Neural crest cell (in vitro differentiated cells): ENCODE data around the gene PMEPA1. TPM values are rescaled to one million over a fixed set of nuclear protein-coding genes. Genes with fewer than 3 reads are reported as not detected.

Source experiments
- DNase-seq: peaks from one replicate; pipeline ENCODE4 v3.0.0; 2021; ENCODE audit warnings: low read depth, mixed read lengths, low spot score
- H3K27ac Mint-ChIP-seq: one replicate; pipeline ENCODE4 v1.8.0; 2021; ENCODE audit warnings: mild to moderate bottlenecking, mixed read lengths; ENCODE audit not compliant: unreplicated experiment
- H3K27me3 Mint-ChIP-seq: 2 replicates; pipeline ENCODE4 v1.8.0; 2021; ENCODE audit warnings: low read depth, mild to moderate bottlenecking, mixed read lengths
- H3K36me3 Mint-ChIP-seq: 2 replicates; pipeline ENCODE4 v1.8.0; 2021; ENCODE audit warnings: low read depth, mild to moderate bottlenecking, mixed read lengths
- H3K4me1 Mint-ChIP-seq: 2 replicates; pipeline ENCODE4 v1.8.0; 2021; ENCODE audit warnings: mixed read lengths
- H3K4me3 Mint-ChIP-seq: one replicate; pipeline ENCODE4 v1.8.0; 2021; ENCODE audit warnings: mild to moderate bottlenecking, mixed read lengths
- H3K9me3 Mint-ChIP-seq: 2 replicates; pipeline ENCODE4 v1.8.0; 2021; ENCODE audit warnings: mixed read lengths
- total RNA-seq: library from RNA; stranded (reverse); gene quantifications from 2 replicates; pipeline ENCODE4 v1.2.1, GENCODE V29; 2021
- TF ChIP-seq, protein P1 (sequence below): fragments of 200-600 bp; sonication (generic); conservative IDR thresholded peaks from 2 replicates; pipeline ENCODE4 v1.5.0; 2021; ENCODE audit warnings: antibody characterized with exemption, mild to moderate bottlenecking

Gene PMEPA1
- total RNA-seq, 1 donor from 2014 or later = 3.2 TPM

DNA sequence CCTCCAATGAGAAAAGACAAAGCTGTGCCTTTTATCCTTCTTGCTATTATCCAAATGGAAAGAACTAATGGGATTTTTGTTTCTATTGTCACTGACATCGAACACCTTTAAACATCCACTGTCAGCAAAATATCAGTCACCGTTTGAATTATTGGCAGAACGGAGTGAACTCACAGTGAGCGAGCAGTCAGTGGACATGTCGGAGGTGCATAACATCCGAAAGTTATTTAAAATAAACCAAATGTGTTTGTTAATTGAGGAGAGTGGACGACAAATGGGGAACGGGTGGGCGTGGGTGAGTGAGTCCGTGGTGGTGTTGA is 38.8 kb downstream of the PMEPA1 start:
- peaks cover 2% of the 10 kb centered on the region for H3K27me3 Mint-ChIP-seq
- TF ChIP-seq, protein P1, sequence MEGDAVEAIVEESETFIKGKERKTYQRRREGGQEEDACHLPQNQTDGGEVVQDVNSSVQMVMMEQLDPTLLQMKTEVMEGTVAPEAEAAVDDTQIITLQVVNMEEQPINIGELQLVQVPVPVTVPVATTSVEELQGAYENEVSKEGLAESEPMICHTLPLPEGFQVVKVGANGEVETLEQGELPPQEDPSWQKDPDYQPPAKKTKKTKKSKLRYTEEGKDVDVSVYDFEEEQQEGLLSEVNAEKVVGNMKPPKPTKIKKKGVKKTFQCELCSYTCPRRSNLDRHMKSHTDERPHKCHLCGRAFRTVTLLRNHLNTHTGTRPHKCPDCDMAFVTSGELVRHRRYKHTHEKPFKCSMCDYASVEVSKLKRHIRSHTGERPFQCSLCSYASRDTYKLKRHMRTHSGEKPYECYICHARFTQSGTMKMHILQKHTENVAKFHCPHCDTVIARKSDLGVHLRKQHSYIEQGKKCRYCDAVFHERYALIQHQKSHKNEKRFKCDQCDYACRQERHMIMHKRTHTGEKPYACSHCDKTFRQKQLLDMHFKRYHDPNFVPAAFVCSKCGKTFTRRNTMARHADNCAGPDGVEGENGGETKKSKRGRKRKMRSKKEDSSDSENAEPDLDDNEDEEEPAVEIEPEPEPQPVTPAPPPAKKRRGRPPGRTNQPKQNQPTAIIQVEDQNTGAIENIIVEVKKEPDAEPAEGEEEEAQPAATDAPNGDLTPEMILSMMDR = no peak
- peaks cover 10% of the 10 kb centered on the region for H3K4me1 Mint-ChIP-seq
- no peaks in the 10 kb centered on the region for H3K36me3 Mint-ChIP-seq
- DNase-seq = no peak
- no peak overlapping the region for H3K4me3 Mint-ChIP-seq
- no peak overlapping the region for H3K27ac Mint-ChIP-seq
- no peaks in the 10 kb centered on the region for H3K9me3 Mint-ChIP-seq

DNA sequence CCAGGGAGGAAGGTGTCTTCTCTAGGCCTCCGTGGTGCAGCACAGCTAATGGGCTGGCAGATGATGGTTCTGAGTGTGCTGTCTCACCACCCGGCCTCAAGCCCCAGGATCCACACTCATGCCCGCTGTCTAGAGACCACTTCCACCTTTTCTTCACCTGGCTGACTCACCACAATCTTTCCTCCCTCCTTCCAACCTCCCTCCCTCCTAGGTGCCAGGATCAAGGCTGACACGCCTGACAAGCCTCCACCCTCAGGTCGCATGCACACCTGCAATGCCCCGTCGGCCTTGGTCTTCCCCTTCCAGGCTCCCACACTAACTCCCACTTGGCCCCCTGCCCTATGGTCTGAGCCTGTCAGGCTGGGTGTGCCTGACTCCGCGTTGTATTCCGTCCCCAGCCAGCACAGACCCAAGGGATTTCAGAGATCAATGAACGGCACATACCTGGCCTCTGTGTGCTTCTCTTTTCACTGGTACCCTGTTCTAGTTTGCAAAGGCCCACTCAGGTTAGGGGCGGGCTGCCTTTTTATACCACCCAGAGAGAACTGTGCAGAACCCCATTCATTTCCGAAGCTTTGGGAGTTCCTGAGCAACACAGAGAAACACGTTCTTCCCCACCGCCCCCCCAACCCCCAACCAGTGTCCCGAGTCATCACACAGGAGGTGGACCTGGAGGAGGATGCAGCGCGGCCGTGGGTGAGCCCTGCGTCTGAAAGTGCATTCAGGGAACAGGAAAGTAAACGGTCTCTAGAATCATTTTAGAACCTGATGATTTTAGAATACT is 39.3 kb downstream of the PMEPA1 start:
- DNase-seq = no peak
- Mint-ChIP-seq H3K27me3 (peaks cover 2% of the 10 kb centered on the region), H3K9me3 (no peaks in the 10 kb centered on the region), H3K4me3 (no peak overlapping the region), H3K27ac (no peak overlapping the region), H3K36me3 (no peaks in the 10 kb centered on the region), H3K4me1 (peaks cover 10% of the 10 kb centered on the region)
- TF ChIP-seq, protein P1 = no peak

DNA sequence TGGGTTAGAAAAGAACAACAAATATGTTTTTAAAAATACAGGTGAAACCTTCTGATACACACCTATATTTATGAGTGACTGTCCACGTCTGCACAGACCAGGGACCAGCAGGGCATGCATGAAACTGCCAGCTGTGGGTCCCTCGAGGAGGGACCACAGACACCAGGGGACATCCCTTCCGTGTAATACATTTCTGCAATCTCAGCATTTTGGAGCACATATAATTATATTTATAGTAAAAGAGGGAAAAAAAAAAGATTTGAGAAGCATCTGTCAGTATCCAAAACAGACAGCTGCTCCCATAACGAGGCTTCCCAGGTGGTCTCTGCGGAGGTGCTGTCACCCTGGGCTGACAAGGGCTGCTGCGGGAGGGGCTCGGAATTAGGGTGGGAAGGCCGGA is 40.2 kb downstream of the PMEPA1 start:
- TF ChIP-seq, protein P1 = no peak
- no peak overlapping the region for H3K27ac Mint-ChIP-seq
- peaks cover 10% of the 10 kb centered on the region for H3K4me1 Mint-ChIP-seq

DNA sequence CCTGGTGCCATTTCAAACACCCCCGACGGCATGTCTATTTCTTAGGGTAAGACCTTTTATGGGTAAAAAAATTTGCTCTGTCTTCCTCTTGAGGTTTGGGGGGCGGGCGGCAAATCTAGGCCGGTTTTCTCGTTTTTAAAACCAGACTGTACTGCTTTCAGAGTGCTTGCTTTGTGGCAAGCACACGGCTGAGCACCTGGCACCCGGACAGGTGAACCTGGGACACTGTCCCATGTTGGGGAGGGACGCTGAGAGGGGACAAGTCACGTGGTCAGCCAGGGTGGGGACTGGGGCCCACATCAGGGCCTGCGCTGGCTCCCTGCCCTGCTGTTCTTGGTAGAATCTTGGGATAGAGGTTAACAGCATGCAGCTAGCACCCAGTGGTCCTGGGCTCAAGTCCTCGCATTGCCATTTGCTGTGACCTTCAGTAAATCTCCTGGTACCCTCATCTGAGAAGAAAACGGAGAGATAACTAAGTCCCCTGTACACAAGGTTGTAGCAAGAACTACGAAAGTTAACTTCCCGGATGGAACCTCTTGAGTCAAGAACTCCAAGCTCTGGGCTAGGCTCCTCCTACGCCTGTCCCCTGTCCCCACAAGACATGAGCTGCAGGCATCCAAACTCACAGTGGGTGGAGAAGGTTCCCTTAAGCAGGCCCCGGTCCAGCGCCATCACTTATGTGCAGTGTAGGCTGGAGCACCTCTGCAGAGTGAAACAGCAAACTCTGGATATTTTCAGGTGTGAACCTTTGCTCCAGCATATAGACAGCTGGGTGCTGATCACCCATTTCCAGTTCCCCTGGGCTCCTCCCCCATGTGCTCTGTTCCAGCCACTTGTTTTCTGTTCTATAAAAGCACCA is 41.7 kb downstream of the PMEPA1 start:
- TF ChIP-seq, protein P1 = no peak
- Mint-ChIP-seq H3K4me3 (no peak overlapping the region), H3K27ac (peak overlapping the region; percentile 12), H3K4me1 (peaks cover 10% of the 10 kb centered on the region), H3K27me3 (peaks cover 2% of the 10 kb centered on the region), H3K36me3 (no peaks in the 10 kb centered on the region), H3K9me3 (no peaks in the 10 kb centered on the region)
- DNase-seq = no peak

More for the DNA sequence above, 40.2 kb downstream of the PMEPA1 start:
- peaks cover 2% of the 10 kb centered on the region for H3K27me3 Mint-ChIP-seq
- no peak for DNase-seq
- H3K4me3 Mint-ChIP-seq = no peak overlapping the region
- H3K36me3 Mint-ChIP-seq = no peaks in the 10 kb centered on the region
- H3K9me3 Mint-ChIP-seq = no peaks in the 10 kb centered on the region

DNA sequence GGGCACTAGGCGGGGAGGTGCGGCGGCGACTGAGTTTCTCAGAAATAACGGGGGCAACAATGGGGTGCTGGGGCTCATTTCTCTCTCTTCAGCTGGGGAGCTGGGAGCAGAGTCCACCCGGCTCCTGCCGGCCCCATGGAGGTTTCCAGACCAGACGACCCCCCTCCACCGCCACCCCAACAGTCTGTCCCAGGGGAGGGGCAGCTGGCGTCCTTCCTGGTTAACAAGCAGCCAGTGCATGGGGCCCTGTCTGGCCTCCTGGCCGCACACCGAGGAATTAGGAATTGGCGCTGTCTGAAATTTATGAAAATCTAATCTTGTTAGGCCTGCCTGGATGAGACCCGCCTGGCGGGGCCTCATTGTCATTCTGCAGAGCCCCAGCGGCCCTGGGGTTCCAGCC is 42.4 kb downstream of the PMEPA1 start:
- no peak for DNase-seq
- peaks cover 13% of the 10 kb centered on the region for H3K4me1 Mint-ChIP-seq
- no peak overlapping the region for H3K27ac Mint-ChIP-seq
- H3K27me3 Mint-ChIP-seq = peaks cover 2% of the 10 kb centered on the region
- no peaks in the 10 kb centered on the region for H3K9me3 Mint-ChIP-seq
- TF ChIP-seq, protein P1 = no peak
- H3K4me3 Mint-ChIP-seq = no peak overlapping the region
- H3K36me3 Mint-ChIP-seq = no peaks in the 10 kb centered on the region
